ENCODE results near the gene OR10AD1. TPM values are rescaled to one million over a fixed set of nuclear protein-coding genes. Genes with fewer than 3 reads are reported as not detected.

Gene OR10AD1
- total and polyA plus RNA-seq, 9 of the 15 experiments (the other 6 are each of a cell fraction or from before 2014, with no cell fraction given), result not detected

DNA sequence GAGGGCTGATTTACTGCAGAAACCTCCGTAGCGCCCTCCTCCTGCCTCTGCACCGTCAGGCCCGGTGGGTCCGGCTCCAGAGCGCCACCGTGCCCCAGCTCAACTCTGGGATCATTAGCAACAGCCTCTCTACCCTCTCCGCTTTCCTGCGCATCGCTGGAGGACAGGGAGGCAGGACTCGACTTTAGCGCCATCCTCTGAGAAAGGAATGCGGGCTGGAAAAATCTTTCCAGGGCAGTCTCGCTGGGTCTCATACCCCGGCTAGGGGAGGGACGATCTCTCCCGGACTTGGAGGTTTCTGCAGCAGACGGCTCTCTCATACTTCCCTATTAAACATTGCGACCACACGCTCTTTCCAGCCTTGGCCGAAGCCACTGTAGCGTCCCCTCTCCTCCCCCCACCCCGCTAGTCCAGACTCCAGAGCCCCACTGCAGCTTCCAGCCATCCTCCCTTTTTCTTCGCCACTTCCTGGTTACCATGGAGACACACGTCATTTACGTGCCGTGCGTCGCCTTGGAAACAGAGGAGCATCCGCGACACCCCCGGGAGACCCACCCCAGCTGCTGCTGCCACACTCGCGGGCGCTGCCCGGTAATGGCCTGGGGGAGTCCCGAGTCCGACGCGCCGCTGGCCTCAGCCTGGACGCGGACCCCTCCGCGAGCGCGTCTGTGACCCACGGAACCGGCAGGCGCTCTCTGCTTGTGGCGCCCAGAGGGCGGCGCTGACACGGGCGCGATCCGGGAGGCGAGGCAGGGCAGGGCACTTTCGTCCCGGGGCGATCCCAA lies 19.8 kb downstream of the OR10AD1 start, which contains the start of gene CCDC184 (continued):
- TF ChIP-seq CHD7 (IDR thresholded peaks at IDR 0.05; ENCODE audit: low read depth, low read length) (no peak), TSC22D4 (tag; IDR thresholded peaks at IDR 0.05) (no peak), CSDE1 (IDR thresholded peaks at IDR 0.05) (peak in 1 of 2 experiments; percentile 94; a peak in 2 of 4 replicates), PRPF4 (IDR thresholded peaks at IDR 0.05; ENCODE audit: insufficient read depth, low read depth, low read length, poor library complexity, severe bottlenecking) (no peak), ZC3H11A (IDR thresholded peaks at IDR 0.05; ENCODE audit: low read depth, low read length) (no peak)
- TF ChIP-seq, protein P1, sequence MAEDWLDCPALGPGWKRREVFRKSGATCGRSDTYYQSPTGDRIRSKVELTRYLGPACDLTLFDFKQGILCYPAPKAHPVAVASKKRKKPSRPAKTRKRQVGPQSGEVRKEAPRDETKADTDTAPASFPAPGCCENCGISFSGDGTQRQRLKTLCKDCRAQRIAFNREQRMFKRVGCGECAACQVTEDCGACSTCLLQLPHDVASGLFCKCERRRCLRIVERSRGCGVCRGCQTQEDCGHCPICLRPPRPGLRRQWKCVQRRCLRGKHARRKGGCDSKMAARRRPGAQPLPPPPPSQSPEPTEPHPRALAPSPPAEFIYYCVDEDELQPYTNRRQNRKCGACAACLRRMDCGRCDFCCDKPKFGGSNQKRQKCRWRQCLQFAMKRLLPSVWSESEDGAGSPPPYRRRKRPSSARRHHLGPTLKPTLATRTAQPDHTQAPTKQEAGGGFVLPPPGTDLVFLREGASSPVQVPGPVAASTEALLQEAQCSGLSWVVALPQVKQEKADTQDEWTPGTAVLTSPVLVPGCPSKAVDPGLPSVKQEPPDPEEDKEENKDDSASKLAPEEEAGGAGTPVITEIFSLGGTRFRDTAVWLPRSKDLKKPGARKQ (CRISPR knock-in tag; IDR thresholded peaks at IDR 0.05), result no peak
- TF ChIP-seq, protein P2, sequence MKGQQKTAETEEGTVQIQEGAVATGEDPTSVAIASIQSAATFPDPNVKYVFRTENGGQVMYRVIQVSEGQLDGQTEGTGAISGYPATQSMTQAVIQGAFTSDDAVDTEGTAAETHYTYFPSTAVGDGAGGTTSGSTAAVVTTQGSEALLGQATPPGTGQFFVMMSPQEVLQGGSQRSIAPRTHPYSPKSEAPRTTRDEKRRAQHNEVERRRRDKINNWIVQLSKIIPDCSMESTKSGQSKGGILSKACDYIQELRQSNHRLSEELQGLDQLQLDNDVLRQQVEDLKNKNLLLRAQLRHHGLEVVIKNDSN (CRISPR knock-in tag; IDR thresholded peaks at IDR 0.05), result no peak

All from K562 (cell line).